MCF 10A (cell line): ENCODE data around the gene RALGDS. TPM values are rescaled to one million over a fixed set of nuclear protein-coding genes. Genes with fewer than 3 reads are reported as not detected.

Source experiments
- BruUV-seq: library from RNA; stranded (reverse); fragments of 400-500 nt; replicated peaks from 2 replicates; lab custom pipeline; 2021; lab: Mats Ljungman, UMichigan
- CTCF ChIA-PET: fragments of 300-600 bp; sonication (Branson Sonifier 250); formaldehyde crosslinking; extraction: SDS; loops from one replicate; lab custom pipeline; 2021; ENCODE audit warnings: antibody characterized with exemption, inconsistent platforms; lab: Yijun Ruan, JAX
- POLR2A ChIA-PET: fragments of 300-600, 350-650 bp; sonication (Branson Sonifier 250); formaldehyde crosslinking; extraction: SDS; loops from one replicate; lab custom pipeline; 2020; ENCODE audit warnings: antibody characterized with exemption, inconsistent platforms; lab: Yijun Ruan, JAX
- DNase-seq: peaks from one replicate; pipeline ENCODE4 v3.0.0-alpha.2; 2018; ENCODE audit not compliant: unreplicated experiment
- H3K27ac Mint-ChIP-seq: one replicate; pipeline ENCODE4 v1.8.0; 2022; ENCODE audit warnings: mild to moderate bottlenecking, low read depth, mixed read lengths; ENCODE audit not compliant: unreplicated experiment
- H3K27me3 Mint-ChIP-seq: one replicate; pipeline ENCODE4 v1.8.0; 2022; ENCODE audit warnings: mixed read lengths; ENCODE audit not compliant: insufficient read depth, unreplicated experiment
- H3K36me3 Mint-ChIP-seq: one replicate; pipeline ENCODE4 v1.8.0; 2022; ENCODE audit warnings: mild to moderate bottlenecking, moderate library complexity, mixed read lengths; ENCODE audit not compliant: insufficient read depth, unreplicated experiment
- H3K4me1 Mint-ChIP-seq: one replicate; pipeline ENCODE4 v1.8.0; 2022; ENCODE audit warnings: mixed read lengths; ENCODE audit not compliant: insufficient read depth, unreplicated experiment
- H3K4me3 Mint-ChIP-seq: one replicate; pipeline ENCODE4 v1.8.0; 2022; ENCODE audit warnings: mild to moderate bottlenecking, moderate library complexity, mixed read lengths; ENCODE audit not compliant: unreplicated experiment
- H3K9me3 Mint-ChIP-seq: one replicate; pipeline ENCODE4 v1.8.0; 2022; ENCODE audit warnings: mixed read lengths; ENCODE audit not compliant: unreplicated experiment
- intact Hi-C: fragments of 100-400 bp; cut with micrococcal nuclease; formaldehyde crosslinking; loops from 2 replicates; pipeline ENCODE4 v1.14.1; 2022
- microRNA-seq: library from miRNA; unstranded; fragments of <30 nt; microRNA quantifications from one replicate; pipeline ENCODE4 v1.2.0, GENCODE V29; 2022
- total RNA-seq: library from RNA; stranded (reverse); gene quantifications from 2 replicates; pipeline ENCODE4 v1.2.3, GENCODE V29; 2022
- TF ChIP-seq, protein P1 (sequence below): fragments of 200-600 bp; IDR thresholded peaks from one replicate; pipeline ENCODE4 v1.8.0; 2022; ENCODE audit warnings: antibody characterized with exemption, mild to moderate bottlenecking; ENCODE audit not compliant: unreplicated experiment

The RALGDS gene
- total RNA-seq, 1 experiment from 2014 or later = 14.2 TPM

- peaks cover 45% of the 10 kb centered on the region for H3K36me3 Mint-ChIP-seq
- ChIA-PET CTCF (interaction anchor here (0.7 to 1.4 kb wide), 4 partner anchors 10 to 82 kb away, joined by 3 to 4 read pairs (median 4); no protein-coding TSS in a partner anchor), POLR2A (no interaction called here)
- H3K27ac Mint-ChIP-seq = no peak overlapping the region
- no TSS peak for BruUV-seq
- no peak overlapping the region for H3K4me3 Mint-ChIP-seq
- H3K27me3 Mint-ChIP-seq = no peaks in the 10 kb centered on the region
- no peak for DNase-seq
- intact Hi-C loops = no loop called here
- TF ChIP-seq, protein P1, sequence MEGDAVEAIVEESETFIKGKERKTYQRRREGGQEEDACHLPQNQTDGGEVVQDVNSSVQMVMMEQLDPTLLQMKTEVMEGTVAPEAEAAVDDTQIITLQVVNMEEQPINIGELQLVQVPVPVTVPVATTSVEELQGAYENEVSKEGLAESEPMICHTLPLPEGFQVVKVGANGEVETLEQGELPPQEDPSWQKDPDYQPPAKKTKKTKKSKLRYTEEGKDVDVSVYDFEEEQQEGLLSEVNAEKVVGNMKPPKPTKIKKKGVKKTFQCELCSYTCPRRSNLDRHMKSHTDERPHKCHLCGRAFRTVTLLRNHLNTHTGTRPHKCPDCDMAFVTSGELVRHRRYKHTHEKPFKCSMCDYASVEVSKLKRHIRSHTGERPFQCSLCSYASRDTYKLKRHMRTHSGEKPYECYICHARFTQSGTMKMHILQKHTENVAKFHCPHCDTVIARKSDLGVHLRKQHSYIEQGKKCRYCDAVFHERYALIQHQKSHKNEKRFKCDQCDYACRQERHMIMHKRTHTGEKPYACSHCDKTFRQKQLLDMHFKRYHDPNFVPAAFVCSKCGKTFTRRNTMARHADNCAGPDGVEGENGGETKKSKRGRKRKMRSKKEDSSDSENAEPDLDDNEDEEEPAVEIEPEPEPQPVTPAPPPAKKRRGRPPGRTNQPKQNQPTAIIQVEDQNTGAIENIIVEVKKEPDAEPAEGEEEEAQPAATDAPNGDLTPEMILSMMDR = no peak
- H3K4me1 Mint-ChIP-seq = no peaks in the 10 kb centered on the region
- H3K9me3 Mint-ChIP-seq = no peaks in the 10 kb centered on the region
Measured at GRCh38 chr9:133050781-133051180, 70.3 kb downstream of the RALGDS start.

- DNase-seq = no peak
- Mint-ChIP-seq H3K9me3 (no peaks in the 10 kb centered on the region), H3K27me3 (no peaks in the 10 kb centered on the region), H3K4me3 (no peak overlapping the region), H3K36me3 (peaks cover 48% of the 10 kb centered on the region), H3K4me1 (no peaks in the 10 kb centered on the region), H3K27ac (no peak overlapping the region)
- intact Hi-C loops = no loop called here
- CTCF ChIA-PET = interaction anchor here (1.0 to 2.8 kb wide), 4 partner anchors 10 to 98 kb away, joined by 3 to 13 read pairs (median 4); no protein-coding TSS in a partner anchor
- TF ChIP-seq, protein P1 = no peak
- no TSS peak for BruUV-seq
- POLR2A ChIA-PET = no interaction called here
Measured at GRCh38 chr9:133050142-133050541, 70.9 kb downstream of the RALGDS start.

- TF ChIP-seq, protein P1 = no peak
- Mint-ChIP-seq H3K4me1 (no peaks in the 10 kb centered on the region), H3K36me3 (peaks cover 56% of the 10 kb centered on the region), H3K9me3 (no peaks in the 10 kb centered on the region), H3K27me3 (no peaks in the 10 kb centered on the region), H3K27ac (no peak overlapping the region), H3K4me3 (no peak overlapping the region)
- ChIA-PET CTCF (interaction anchor here (0.6 to 2.8 kb wide), 7 partner anchors 10 to 99 kb away, joined by 3 to 13 read pairs (median 4); no protein-coding TSS in a partner anchor), POLR2A (interaction anchor here (1.0 kb wide), 1 partner anchor 95 kb away, joined by 5 read pairs; no protein-coding TSS in a partner anchor)
- intact Hi-C loops = no loop called here
- DNase-seq = no peak
- BruUV-seq = no TSS peak
Measured at GRCh38 chr9:133049043-133049442, 72.0 kb downstream of the RALGDS start.

- no peak for DNase-seq
- POLR2A ChIA-PET = interaction anchor here (1.0 kb wide), 1 partner anchor 96 kb away, joined by 5 read pairs; no protein-coding TSS in a partner anchor
- Mint-ChIP-seq H3K4me3 (no peak overlapping the region), H3K4me1 (no peaks in the 10 kb centered on the region), H3K27ac (no peak overlapping the region), H3K27me3 (no peaks in the 10 kb centered on the region), H3K9me3 (no peaks in the 10 kb centered on the region), H3K36me3 (peaks cover 59% of the 10 kb centered on the region)
- intact Hi-C loops = loop anchor here (1.0 kb wide), 1 partner anchor 96 kb away; no protein-coding TSS in a partner anchor
- TF ChIP-seq, protein P1 = peak; percentile 36
- BruUV-seq = no TSS peak
- CTCF ChIA-PET = interaction anchor here (0.6 to 2.8 kb wide), 8 partner anchors 10 to 99 kb away, joined by 3 to 13 read pairs (median 4); no protein-coding TSS in a partner anchor
Measured at GRCh38 chr9:133048595-133048994, 72.4 kb downstream of the RALGDS start.

Small RNA genes within 50 kb of the gene (microRNA-seq; reads per million reads assigned to microRNA genes)
- gene MIR6877 = 5.4 reads per million, percentile 38 among the genes with 10 or more reads in this experiment

Other genes with a start within 250 kb of the RALGDS start
- gene AK8, start 243.0 kb downstream of the RALGDS start, total RNA-seq = 0.42 and 1.1 TPM in 2 replicates
- gene SPACA9, start 242.3 kb downstream of the RALGDS start, total RNA-seq = 4.4 and 8.0 TPM in 2 replicates
- 36.6 and 48.5 TPM in 2 replicates for gene TSC1, start 176.6 kb downstream of the RALGDS start, total RNA-seq
- not detected in 2 replicates for gene GFI1B, start 142.5 kb downstream of the RALGDS start, total RNA-seq
- 53.9 and 55.4 TPM in 2 replicates for gene GTF3C5, start 90.2 kb downstream of the RALGDS start, total RNA-seq
- 1.4 and 1.9 TPM in 2 replicates for gene CEL, start 59.3 kb downstream of the RALGDS start, total RNA-seq
- gene GBGT1, start 42.7 kb upstream of the RALGDS start, total RNA-seq = not detected in 2 replicates
- gene OBP2B, start 88.0 kb upstream of the RALGDS start, total RNA-seq = not detected in 2 replicates
- not detected in 2 replicates for gene ABO, start 154.0 kb upstream of the RALGDS start, total RNA-seq
- gene SURF6, start 214.9 kb upstream of the RALGDS start, total RNA-seq = 30.2 and 40.5 TPM in 2 replicates
- gene MED22, start 226.9 kb upstream of the RALGDS start, total RNA-seq = 29.3 and 32.6 TPM in 2 replicates
- 2,129 and 2,395 TPM in 2 replicates for gene RPL7A, start 227.0 kb upstream of the RALGDS start, total RNA-seq
- gene SURF1, start 235.2 kb upstream of the RALGDS start, total RNA-seq = 30.8 and 31.2 TPM in 2 replicates
- gene SURF2, start 235.3 kb upstream of the RALGDS start, total RNA-seq = 28.2 and 39.5 TPM in 2 replicates